Cardiac muscle cell (in vitro differentiated cells and primary cell): Measurements from ENCODE around the gene SERPINE3. TPM values are rescaled to one million over a fixed set of nuclear protein-coding genes. Genes with fewer than 3 reads are reported as not detected.

ENCODE experiments used
- DNase-seq, 2 donors: peaks; one replicate each; pipeline versions ENCODE4 v3.0.0 to v3.0.0-alpha.2; 2010 to 2017; ENCODE audit warnings: low read depth in 1 of 2, low spot score in 1 of 2
- H3K27ac ChIP-seq: fragments of 200-600 bp; sonication (generic); 2 replicates; pipeline ENCODE4 v1.5.1; 2016
- H3K27me3 ChIP-seq: fragments of 200-600 bp; sonication (generic); 2 replicates; pipeline ENCODE4 v1.6.0; 2016; ENCODE audit warnings: control low read depth
- H3K36me3 ChIP-seq: fragments of 200-600 bp; sonication (generic); 2 replicates; pipeline ENCODE4 v1.5.1; 2016; ENCODE audit warnings: control low read depth
- H3K4me1 ChIP-seq: fragments of 200-600 bp; sonication (generic); 2 replicates; pipeline ENCODE4 v1.8.1; 2017; ENCODE audit warnings: low read depth, mild to moderate bottlenecking, mixed run types
- H3K4me3 ChIP-seq: fragments of 200-600 bp; sonication (generic); 2 replicates; pipeline ENCODE4 v1.5.1; 2016; ENCODE audit warnings: mild to moderate bottlenecking
- H3K9me3 ChIP-seq: fragments of 200-600 bp; sonication (generic); 2 replicates; pipeline ENCODE4 v1.5.1; 2017; ENCODE audit warnings: low read depth, mild to moderate bottlenecking, control low read depth
- CTCF ChIP-seq: IDR thresholded peaks from 2 replicates; pipeline ENCODE4 v1.5.1; 2012; ENCODE audit warnings: low read depth, mild to moderate bottlenecking, low read length
- polyA plus RNA-seq: library from polyadenylated mRNA; unstranded; fragments of >200 nt; fragmentation: Nextera tagmentation; extraction: Ambion mirVana; gene quantifications from 2 replicates; pipeline ENCODE4 v1.2.1, GENCODE V29; 2016
- total RNA-seq: library from RNA; depleted of rRNA; stranded (reverse); fragments of >200 nt; gene quantifications from 2 replicates; pipeline ENCODE4 v1.2.3, GENCODE V29; 2016

SERPINE3 gene
- total and polyA plus RNA-seq, 2 experiments from 2014 or later: 0.74 to 0.92 TPM

GRCh38 chr13:51321836-51322235 is 17.7 kb upstream of the SERPINE3 start:
- no peak for TF ChIP-seq CTCF
- H3K4me1 ChIP-seq: no peaks in the 10 kb centered on the region
- H3K36me3 ChIP-seq: no peaks in the 10 kb centered on the region
- no peak for DNase-seq
- no peak overlapping the region for H3K4me3 ChIP-seq
- no peaks in the 10 kb centered on the region for H3K27me3 ChIP-seq
- H3K27ac ChIP-seq: no peak overlapping the region
- no peaks in the 10 kb centered on the region for H3K9me3 ChIP-seq

GRCh38 chr13:51322826-51323225 is 16.7 kb upstream of the SERPINE3 start:
- TF ChIP-seq CTCF: no peak
- Histone ChIP-seq H3K9me3 (no peaks in the 10 kb centered on the region), H3K4me1 (no peaks in the 10 kb centered on the region), H3K4me3 (no peak overlapping the region), H3K36me3 (no peaks in the 10 kb centered on the region), H3K27ac (no peak overlapping the region), H3K27me3 (no peaks in the 10 kb centered on the region)
- no peak for DNase-seq

GRCh38 chr13:51323824-51324511 is 15.5 kb upstream of the SERPINE3 start:
- Histone ChIP-seq H3K4me1 (no peaks in the 10 kb centered on the region), H3K9me3 (no peaks in the 10 kb centered on the region), H3K4me3 (no peak overlapping the region)

GRCh38 chr13:51324714-51325420 is 14.6 kb upstream of the SERPINE3 start:
- no peaks in the 10 kb centered on the region for H3K27me3 ChIP-seq
- no peak for TF ChIP-seq CTCF
- H3K4me3 ChIP-seq: no peak overlapping the region
- no peaks in the 10 kb centered on the region for H3K9me3 ChIP-seq
- no peaks in the 10 kb centered on the region for H3K36me3 ChIP-seq
- H3K27ac ChIP-seq: no peak overlapping the region
- no peak for DNase-seq
- no peaks in the 10 kb centered on the region for H3K4me1 ChIP-seq

More at GRCh38 chr13:51323824-51324511, 15.5 kb upstream of the SERPINE3 start:
- Histone ChIP-seq H3K27me3 (no peaks in the 10 kb centered on the region), H3K27ac (no peak overlapping the region), H3K36me3 (no peaks in the 10 kb centered on the region)
- no peak for TF ChIP-seq CTCF
- DNase-seq: no peak

- H3K36me3 ChIP-seq: no peaks in the 10 kb centered on the region
- no peaks in the 10 kb centered on the region for H3K4me1 ChIP-seq
- no peaks in the 10 kb centered on the region for H3K27me3 ChIP-seq
- no peak overlapping the region for H3K4me3 ChIP-seq
- no peak for DNase-seq
- no peak for TF ChIP-seq CTCF
- no peaks in the 10 kb centered on the region for H3K9me3 ChIP-seq
- no peak overlapping the region for H3K27ac ChIP-seq
These were observed 13.7 kb upstream of the SERPINE3 start for GRCh38 chr13:51325837-51326236.
